HepG2 (cell line): ENCODE results near the gene B3GALT6. TPM values are rescaled to one million over a fixed set of nuclear protein-coding genes. Genes with fewer than 3 reads are reported as not detected.

ENCODE experiments used
- CHD2 ChIP-seq: IDR thresholded peaks from 2 replicates; pipeline ENCODE4 v1.6.1; 2011; ENCODE audit warnings: low read depth, low read length, improper control_type of control experiment
- DNMT3B ChIP-seq: conservative IDR thresholded peaks from 2 replicates; pipeline ENCODE4 v1.6.1; 2016; ENCODE audit warnings: missing biosample characterization, control low read depth
- FOSL1 ChIP-seq: sonication (generic); formaldehyde crosslinking; IDR thresholded peaks from 2 replicates; pipeline ENCODE4 v1.9.0; 2021; ENCODE audit warnings: missing genetic modification reagents, borderline replicate concordance
- JARID2 ChIP-seq: sonication (generic); formaldehyde crosslinking; IDR thresholded peaks from 2 replicates; pipeline ENCODE4 v1.8.1; 2023; ENCODE audit warnings: missing genetic modification reagents, inconsistent platforms; ENCODE audit not compliant: insufficient replicate concordance
- MEIS1 ChIP-seq: sonication (generic); formaldehyde crosslinking; IDR thresholded peaks from 2 replicates; pipeline ENCODE4 v1.9.0; 2021; ENCODE audit warnings: mild to moderate bottlenecking, missing genetic modification reagents, moderate library complexity, borderline replicate concordance
- MTA3 ChIP-seq: sonication (generic); formaldehyde crosslinking; IDR thresholded peaks from 2 replicates; pipeline ENCODE4 v1.4.0; 2020; ENCODE audit warnings: missing genetic modification reagents
- POLR2AphosphoS2 ChIP-seq: IDR thresholded peaks from 2 replicates; pipeline ENCODE4 v1.6.1; 2011; ENCODE audit warnings: low read depth, low read length, improper control_type of control experiment
- RXRA ChIP-seq: sonication (generic); formaldehyde crosslinking; IDR thresholded peaks from 2 replicates; pipeline ENCODE4 v1.5.1; 2020; ENCODE audit warnings: missing genetic modification reagents
- SALL1 ChIP-seq: sonication (generic); formaldehyde crosslinking; IDR thresholded peaks from 2 replicates; pipeline ENCODE4 v1.8.0; 2022; ENCODE audit warnings: mild to moderate bottlenecking, missing genetic modification reagents
- U2AF2 ChIP-seq: fragments of 200-400 bp; formaldehyde crosslinking; IDR thresholded peaks from 2 replicates; pipeline ENCODE4 v1.6.1; 2017; ENCODE audit warnings: low read depth, mild to moderate bottlenecking, low read length
- ZFP91 ChIP-seq: sonication (generic); formaldehyde crosslinking; IDR thresholded peaks from 2 replicates; pipeline ENCODE4 v1.9.0; 2022; ENCODE audit warnings: missing genetic modification reagents, mild to moderate bottlenecking, borderline replicate concordance
- ZNF251 ChIP-seq: sonication (generic); formaldehyde crosslinking; IDR thresholded peaks from 2 replicates; pipeline ENCODE4 v1.9.0; 2021; ENCODE audit warnings: mild to moderate bottlenecking, missing genetic modification reagents
- ZNF331 ChIP-seq: sonication (generic); formaldehyde crosslinking; IDR thresholded peaks from 2 replicates; pipeline ENCODE4 v1.4.0; 2020; ENCODE audit warnings: missing genetic modification reagents
- ZNF512B ChIP-seq: sonication (generic); formaldehyde crosslinking; IDR thresholded peaks from 2 replicates; pipeline ENCODE4 v1.5.1; 2020; ENCODE audit warnings: missing genetic modification reagents, mild to moderate bottlenecking, borderline replicate concordance
- ZNF546 ChIP-seq: sonication (generic); formaldehyde crosslinking; conservative IDR thresholded peaks from 2 replicates; pipeline ENCODE4 v1.8.1; 2023; ENCODE audit warnings: mild to moderate bottlenecking, missing genetic modification reagents
- ZNF646 ChIP-seq: sonication (generic); formaldehyde crosslinking; IDR thresholded peaks from 2 replicates; pipeline ENCODE4 v1.9.0; 2021; ENCODE audit warnings: mild to moderate bottlenecking, missing genetic modification reagents
- ZNF737 ChIP-seq: sonication (generic); formaldehyde crosslinking; IDR thresholded peaks from 2 replicates; pipeline ENCODE4 v1.5.0; 2020; ENCODE audit warnings: missing genetic modification reagents, mild to moderate bottlenecking, borderline replicate concordance
- ZNF790 ChIP-seq: sonication (generic); formaldehyde crosslinking; IDR thresholded peaks from 2 replicates; pipeline ENCODE4 v1.8.0; 2022; ENCODE audit warnings: missing genetic modification reagents, mild to moderate bottlenecking, borderline replicate concordance
- polyA plus RNA-seq, 8 experiments: library from polyadenylated mRNA; depleted of rRNA in 3 of 8; stranded (reverse) in 7 of 8; unstranded in 1 of 8; fragments of >200 nt; fragmentation: Illumina TruSeq in 4 of 8; extraction: Trizol in 4 of 8; gene quantifications; 2 replicates each; pipeline versions ENCODE4 v1.2.1 to v1.2.3, GENCODE V29; 2011 to 2016; ENCODE audit warnings: low read depth in 4 of 8, missing spikeins in 1 of 8, mixed read lengths in 1 of 8; ENCODE audit not compliant: insufficient read depth in 1 of 8
- total RNA-seq, 5 experiments: library from RNA; depleted of rRNA; stranded (reverse); fragments of >200 nt; fragmentation: Illumina TruSeq; extraction: Trizol; gene quantifications; 2 replicates each; pipeline ENCODE4 v1.2.3, GENCODE V29; 2016; ENCODE audit warnings: low read depth in 1 of 5

B3GALT6 gene
- total and polyA plus RNA-seq, 2 of the 13 experiments (the other 11 are each of a cell fraction or from before 2014, with no cell fraction given): 3.9 to 14.2 TPM

- no peak for TF ChIP-seq ZNF646 (CRISPR knock-in tag)
- 0 out of 2 replicates have a peak, but pooled peaks have one; percentile 25 for TF ChIP-seq ZNF737 (CRISPR knock-in tag)
- TF ChIP-seq DNMT3B (CRISPR knock-in tag): 0 out of 2 replicates have a peak, but pooled peaks have one; percentile 37
- no peak for TF ChIP-seq POLR2AphosphoS2
- TF ChIP-seq ZNF331: no peak
- TF ChIP-seq U2AF2: no peak
- no peak for TF ChIP-seq RXRA (CRISPR knock-in tag)
- TF ChIP-seq FOSL1 (CRISPR knock-in tag): 0 out of 2 replicates have a peak, but pooled peaks have one; percentile 7
- no peak for TF ChIP-seq ZNF790 (CRISPR knock-in tag)
- TF ChIP-seq ZFP91 (CRISPR knock-in tag): peak; percentile 36; the same call in 1 of the 2 replicates
- TF ChIP-seq MTA3 (CRISPR knock-in tag): no peak
- no peak for TF ChIP-seq ZNF512B (CRISPR knock-in tag)
- TF ChIP-seq SALL1: no peak
- 0 out of 2 replicates have a peak, but pooled peaks have one; percentile 18 for TF ChIP-seq ZNF546
- no peak for TF ChIP-seq JARID2 (CRISPR knock-in tag)
- no peak for TF ChIP-seq CHD2
- no peak for TF ChIP-seq ZNF251 (CRISPR knock-in tag)
- TF ChIP-seq MEIS1 (CRISPR knock-in tag): peak; percentile 69; the same call in 1 of the 2 replicates
These were observed 40.5 kb downstream of the B3GALT6 start (continued) for GRCh38 chr1:1272341-1273208.
